ENCODE results near the gene PRRT3. TPM values are rescaled to one million over a fixed set of nuclear protein-coding genes. Genes with fewer than 3 reads are reported as not detected.
"Not testable (repeated sequence)": the region's sequence is repeated elsewhere in the genome, so short reads cannot be mapped to it uniquely, and the experiment has no call there.

Gene PRRT3
- total RNA-seq, 1 donor from 2014 or later, result 1.4 TPM

- DNase-seq, result no peak
These were observed 34.4 kb downstream of the PRRT3 start for GRCh38 chr3:9917820-9918219.

- peak; percentile 96 for DNase-seq
These were observed 35.2 kb downstream of the PRRT3 start, which contains the start of gene IL17RC for GRCh38 chr3:9916734-9917680. Gene IL17RC, plus strand, starts transcription at chr3:9917098. Its CDS starts 218 bp downstream, at chr3:9917316.

GRCh38 chr3:9916346-9916733 lies 35.9 kb downstream of the PRRT3 start:
- DNase-seq, result no peak

GRCh38 chr3:9915254-9916141 lies 36.7 kb downstream of the PRRT3 start:
- DNase-seq, result peak; percentile 80

GRCh38 chr3:9914559-9915253 lies 37.5 kb downstream of the PRRT3 start:
- DNase-seq, result no peak

- DNase-seq, result no peak
These were observed 38.2 kb downstream of the PRRT3 start for GRCh38 chr3:9914011-9914410.

- no peak for DNase-seq
These were observed 38.6 kb downstream of the PRRT3 start for GRCh38 chr3:9913601-9914000.

GRCh38 chr3:9912294-9912935 lies 39.8 kb downstream of the PRRT3 start:
- no peak for DNase-seq

- DNase-seq, result no peak
These were observed 40.3 kb downstream of the PRRT3 start for GRCh38 chr3:9911863-9912262.

- DNase-seq, result no peak
These were observed 42.8 kb downstream of the PRRT3 start for GRCh38 chr3:9909221-9910013.

GRCh38 chr3:9908286-9908685 lies 43.9 kb downstream of the PRRT3 start:
- DNase-seq, result no peak

- no peak for DNase-seq
These were observed 45.7 kb downstream of the PRRT3 start for GRCh38 chr3:9906480-9906879.

- no peak for DNase-seq
These were observed 48.3 kb downstream of the PRRT3 start for GRCh38 chr3:9903904-9904303.

GRCh38 chr3:9903238-9903624 lies 49.0 kb downstream of the PRRT3 start:
- no peak for DNase-seq

- peak; percentile 33 for DNase-seq
These were observed 49.6 kb downstream of the PRRT3 start, which contains the start of gene IL17RE for GRCh38 chr3:9902372-9903237. Gene IL17RE, plus strand, starts transcription at chr3:9902848. Its CDS starts 85 bp downstream, at chr3:9902933.

- DNase-seq, result no peak
These were observed 50.2 kb downstream of the PRRT3 start for GRCh38 chr3:9901967-9902366.

GRCh38 chr3:9900965-9901415 lies 51.2 kb downstream of the PRRT3 start:
- DNase-seq, result not testable (repeated sequence)

GRCh38 chr3:9899289-9899791 lies 52.9 kb downstream of the PRRT3 start:
- DNase-seq, result no peak

- no peak for DNase-seq
These were observed 53.6 kb downstream of the PRRT3 start for GRCh38 chr3:9898467-9899241.
